ENCODE data around the gene EPOP.

The EPOP gene

GRCh38 chr17:38674749-38675615 lies at the start of gene EPOP:
Gene EPOP, minus strand, starts transcription at chr17:38674957. Its CDS starts 462 bp downstream, at chr17:38674495.
- peak; percentile 87 for DNase-seq

DNA sequence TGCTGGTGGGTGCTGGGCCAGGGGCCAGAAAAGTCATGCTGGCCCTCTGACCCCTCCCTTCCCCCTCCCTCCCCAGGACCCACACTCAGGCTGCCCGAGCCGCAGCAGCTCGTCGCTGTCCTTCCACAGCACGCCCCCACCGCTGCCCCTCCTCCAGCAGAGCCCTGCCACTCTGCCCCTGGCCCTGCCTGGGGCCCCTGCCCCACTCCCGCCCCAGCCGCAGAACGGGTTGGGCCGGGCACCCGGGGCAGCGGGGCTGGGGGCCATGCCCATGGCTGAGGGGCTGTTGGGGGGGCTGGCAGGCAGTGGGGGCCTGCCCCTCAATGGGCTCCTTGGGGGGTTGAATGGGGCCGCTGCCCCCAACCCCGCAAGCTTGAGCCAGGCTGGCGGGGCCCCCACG lies 47.0 kb upstream of the EPOP start:
- no peak for DNase-seq

- DNase-seq = no peak
Measured at GRCh38 chr17:38720941-38721340, 46.2 kb upstream of the EPOP start.

DNA sequence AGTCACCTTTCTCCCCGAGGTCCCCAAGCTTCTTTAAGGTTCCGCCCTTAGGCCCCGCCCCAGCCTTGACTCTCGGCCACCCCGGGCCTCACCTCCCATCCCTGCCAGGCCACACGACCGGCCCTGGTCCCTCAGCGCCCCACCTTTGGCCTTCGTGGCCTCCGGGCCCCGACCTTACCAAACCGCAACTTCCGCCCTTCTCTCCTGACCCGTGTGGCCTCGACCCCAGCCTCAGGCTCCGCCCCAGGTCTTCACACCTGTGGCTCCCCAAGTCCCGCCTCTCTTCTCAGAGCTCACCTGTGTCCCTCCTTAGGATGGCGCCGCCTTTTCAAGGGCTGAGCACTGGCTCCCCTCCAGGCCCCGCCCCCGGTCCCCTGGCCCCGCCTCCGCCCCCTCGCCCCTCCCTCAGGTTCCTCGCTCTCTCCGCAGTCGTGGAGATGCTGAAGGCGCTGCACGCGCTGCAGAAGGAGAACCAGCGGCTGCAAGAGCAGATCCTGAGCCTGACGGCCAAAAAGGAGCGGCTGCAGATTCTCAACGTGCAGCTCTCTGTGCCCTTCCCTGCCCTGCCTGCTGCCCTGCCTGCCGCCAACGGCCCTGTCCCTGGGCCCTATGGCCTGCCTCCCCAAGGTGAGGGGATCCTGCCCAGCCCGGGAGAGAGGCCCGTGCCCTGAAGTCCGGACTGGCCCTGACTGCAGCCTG lies 45.3 kb upstream of the EPOP start:
- DNase-seq = no peak

GRCh38 chr17:38719289-38719942 lies 44.7 kb upstream of the EPOP start:
- DNase-seq = no peak

DNA sequence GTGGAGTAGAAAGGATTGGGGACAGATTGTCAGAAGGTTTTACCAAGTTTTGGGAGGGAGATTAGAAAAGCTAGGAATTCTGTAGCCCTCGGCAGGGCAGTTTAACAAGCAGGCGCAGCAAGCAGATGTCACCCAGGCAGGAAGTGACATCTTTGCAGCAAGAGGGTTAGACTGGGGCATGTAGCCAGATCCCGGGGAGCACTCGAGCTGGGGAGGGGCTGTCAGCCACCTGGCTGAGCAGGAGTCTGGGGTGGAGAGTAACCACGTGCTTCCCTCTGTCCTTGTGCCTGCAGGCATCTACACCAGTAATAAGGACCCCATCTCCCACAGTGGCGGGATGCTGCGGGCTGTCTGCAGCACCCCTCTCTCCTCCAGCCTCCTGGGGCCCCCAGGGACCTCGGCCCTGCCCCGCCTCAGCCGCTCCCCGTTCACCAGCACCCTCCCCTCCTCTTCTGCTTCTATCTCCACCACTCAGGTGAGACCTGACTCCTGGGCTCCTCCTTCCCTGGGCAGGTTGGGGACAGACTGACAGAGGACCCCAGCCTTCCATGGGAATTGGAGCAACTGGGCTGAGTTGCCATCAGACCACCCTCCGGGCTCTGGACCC lies 42.5 kb upstream of the EPOP start:
- no peak for DNase-seq

GRCh38 chr17:38716368-38717005 lies 41.7 kb upstream of the EPOP start:
- no peak for DNase-seq

GRCh38 chr17:38715216-38715943 lies 40.6 kb upstream of the EPOP start:
- no peak for DNase-seq

DNA sequence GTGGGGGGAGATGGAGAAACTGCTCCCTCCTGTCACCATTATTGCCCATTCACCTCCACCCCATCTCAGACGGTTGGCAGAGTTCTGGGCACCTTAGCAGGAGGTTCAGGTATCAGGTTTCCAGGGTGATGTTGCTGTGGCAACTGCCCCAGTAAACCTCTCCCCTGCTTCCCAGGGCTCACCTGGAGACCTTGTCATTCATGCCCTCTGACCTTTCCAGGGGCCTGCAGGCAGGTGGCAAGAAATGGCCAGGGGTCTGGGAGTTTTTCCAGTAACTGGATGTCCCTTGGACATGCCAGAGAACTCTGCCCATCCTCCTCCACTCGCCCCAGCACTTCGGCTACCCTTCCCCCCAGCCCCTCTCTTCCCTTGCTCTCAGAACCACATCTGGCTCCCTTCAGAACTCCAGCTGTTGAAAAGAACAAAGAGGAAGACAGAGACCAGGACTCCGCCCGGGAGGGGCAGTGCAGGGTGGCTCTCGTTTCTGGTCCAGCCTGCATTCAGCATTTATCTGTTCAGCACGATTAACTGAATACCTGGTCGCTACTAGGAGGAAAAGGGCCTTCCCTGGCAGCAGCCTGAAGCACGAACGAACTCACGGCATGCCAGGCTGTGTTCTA lies 38.8 kb upstream of the EPOP start:
- no peak for DNase-seq

GRCh38 chr17:38712593-38712992 lies 37.8 kb upstream of the EPOP start:
- no peak for DNase-seq

GRCh38 chr17:38711792-38712571 lies 37.2 kb upstream of the EPOP start:
- no peak for DNase-seq

- DNase-seq = no peak
Measured at GRCh38 chr17:38710985-38711384, 36.2 kb upstream of the EPOP start.

- no peak for DNase-seq
Measured at GRCh38 chr17:38710604-38710962, 35.8 kb upstream of the EPOP start.

GRCh38 chr17:38709864-38710603 lies 35.3 kb upstream of the EPOP start:
- DNase-seq = no peak

GRCh38 chr17:38709104-38709820 lies 34.5 kb upstream of the EPOP start:
- DNase-seq = no peak

DNA sequence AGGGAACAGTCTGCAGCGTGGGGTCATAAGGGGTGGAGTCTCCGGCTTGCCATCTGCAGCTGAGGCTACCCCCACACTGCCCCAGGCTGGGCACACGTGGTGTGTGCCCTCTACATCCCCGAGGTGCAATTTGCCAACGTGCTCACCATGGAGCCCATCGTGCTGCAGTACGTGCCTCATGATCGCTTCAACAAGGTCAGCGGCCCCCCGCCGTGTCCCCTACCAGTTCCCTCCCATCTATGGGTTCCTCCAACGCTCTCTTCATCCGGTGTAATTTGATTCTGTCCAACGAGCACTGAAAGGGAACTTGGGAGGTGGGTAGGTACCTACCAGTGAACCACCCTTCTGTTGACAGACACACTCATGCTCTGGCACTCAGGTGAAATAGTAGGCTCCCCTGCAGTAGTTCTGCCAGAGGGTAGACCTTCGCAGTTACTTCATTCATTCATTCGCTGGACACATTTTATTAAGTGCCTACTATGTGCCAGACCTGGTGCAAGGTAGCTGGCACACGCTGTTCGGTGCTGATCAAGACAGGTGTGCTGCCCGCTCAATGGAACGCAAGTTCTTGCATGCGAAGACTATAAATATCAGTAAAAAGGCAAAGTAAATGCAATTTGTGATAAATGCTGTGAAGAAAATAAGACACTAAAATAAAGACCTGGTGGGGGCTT lies 33.1 kb upstream of the EPOP start:
- DNase-seq = no peak

- no peak for DNase-seq
Measured at GRCh38 chr17:38706505-38707216, 31.9 kb upstream of the EPOP start.

Data from T1000 (cell line).